H1 (cell line): ENCODE results near the gene AFF2. TPM values are rescaled to one million over a fixed set of nuclear protein-coding genes. Genes with fewer than 3 reads are reported as not detected.

Experiments used
- CTBP2 ChIP-seq: IDR thresholded peaks from 2 replicates; pipeline ENCODE4 v1.7.0; 2011; ENCODE audit warnings: borderline replicate concordance, mild to moderate bottlenecking, moderate library complexity, mixed read lengths, low read length; ENCODE audit not compliant: insufficient read depth, insufficient read length
- polyA plus RNA-seq, 7 experiments: library from polyadenylated mRNA; depleted of rRNA in 3 of 7; stranded (reverse) in 5 of 7; unstranded in 2 of 7; fragments of >200 nt in 5 of 7; fragments of 200-250 nt in 2 of 7; gene quantifications; 1 replicate in 5 of 7; 2 replicates in 1 of 7; 4 replicates in 1 of 7; pipeline versions ENCODE4 v1.2.1 to v1.2.3, GENCODE V29; 2011 to 2013; ENCODE audit warnings: missing spikeins in 2 of 7, mixed read lengths in 2 of 7
- total RNA-seq: library from RNA; stranded (reverse); fragmentation: NEBNext Ultra II Directional; extraction: Animal tissue kit (Norgen Biotek cat#: 25700); gene quantifications from 2 replicates; pipeline ENCODE4 v1.2.1, GENCODE V29; 2021
- TF ChIP-seq, protein P1 (sequence below): fragments of 300-600 bp; sonication (generic); IDR thresholded peaks from 2 replicates; pipeline ENCODE4 v1.7.1; 2012; ENCODE audit warnings: low read length, moderate library complexity, mild to moderate bottlenecking, inconsistent platforms; ENCODE audit not compliant: insufficient replicate concordance

The AFF2 gene
- total and polyA plus RNA-seq, 2 of the 8 experiments (the other 6 are each of a cell fraction or from before 2014, with no cell fraction given): 2.0 to 7.3 TPM

DNA sequence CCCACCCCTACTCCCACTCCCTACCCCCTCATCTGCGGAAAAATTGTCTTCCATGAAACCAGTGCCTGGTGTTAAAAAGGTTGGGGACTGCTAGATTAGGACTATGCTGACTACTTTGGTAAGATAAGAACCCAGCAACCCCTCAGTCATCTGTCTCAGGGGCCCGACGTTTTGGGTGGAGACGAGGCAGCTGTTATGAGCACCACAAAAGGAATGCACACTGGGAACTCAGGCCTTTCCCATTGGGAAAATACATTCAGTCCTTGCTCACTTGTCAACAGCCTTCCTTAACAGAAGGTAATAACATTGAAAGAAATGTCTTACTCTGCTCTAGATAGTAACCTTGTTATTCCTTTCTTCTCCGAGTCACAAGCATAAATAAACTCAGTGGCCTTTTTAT, 310.8 kb downstream of the AFF2 start (continued):
- TF ChIP-seq, protein P1, sequence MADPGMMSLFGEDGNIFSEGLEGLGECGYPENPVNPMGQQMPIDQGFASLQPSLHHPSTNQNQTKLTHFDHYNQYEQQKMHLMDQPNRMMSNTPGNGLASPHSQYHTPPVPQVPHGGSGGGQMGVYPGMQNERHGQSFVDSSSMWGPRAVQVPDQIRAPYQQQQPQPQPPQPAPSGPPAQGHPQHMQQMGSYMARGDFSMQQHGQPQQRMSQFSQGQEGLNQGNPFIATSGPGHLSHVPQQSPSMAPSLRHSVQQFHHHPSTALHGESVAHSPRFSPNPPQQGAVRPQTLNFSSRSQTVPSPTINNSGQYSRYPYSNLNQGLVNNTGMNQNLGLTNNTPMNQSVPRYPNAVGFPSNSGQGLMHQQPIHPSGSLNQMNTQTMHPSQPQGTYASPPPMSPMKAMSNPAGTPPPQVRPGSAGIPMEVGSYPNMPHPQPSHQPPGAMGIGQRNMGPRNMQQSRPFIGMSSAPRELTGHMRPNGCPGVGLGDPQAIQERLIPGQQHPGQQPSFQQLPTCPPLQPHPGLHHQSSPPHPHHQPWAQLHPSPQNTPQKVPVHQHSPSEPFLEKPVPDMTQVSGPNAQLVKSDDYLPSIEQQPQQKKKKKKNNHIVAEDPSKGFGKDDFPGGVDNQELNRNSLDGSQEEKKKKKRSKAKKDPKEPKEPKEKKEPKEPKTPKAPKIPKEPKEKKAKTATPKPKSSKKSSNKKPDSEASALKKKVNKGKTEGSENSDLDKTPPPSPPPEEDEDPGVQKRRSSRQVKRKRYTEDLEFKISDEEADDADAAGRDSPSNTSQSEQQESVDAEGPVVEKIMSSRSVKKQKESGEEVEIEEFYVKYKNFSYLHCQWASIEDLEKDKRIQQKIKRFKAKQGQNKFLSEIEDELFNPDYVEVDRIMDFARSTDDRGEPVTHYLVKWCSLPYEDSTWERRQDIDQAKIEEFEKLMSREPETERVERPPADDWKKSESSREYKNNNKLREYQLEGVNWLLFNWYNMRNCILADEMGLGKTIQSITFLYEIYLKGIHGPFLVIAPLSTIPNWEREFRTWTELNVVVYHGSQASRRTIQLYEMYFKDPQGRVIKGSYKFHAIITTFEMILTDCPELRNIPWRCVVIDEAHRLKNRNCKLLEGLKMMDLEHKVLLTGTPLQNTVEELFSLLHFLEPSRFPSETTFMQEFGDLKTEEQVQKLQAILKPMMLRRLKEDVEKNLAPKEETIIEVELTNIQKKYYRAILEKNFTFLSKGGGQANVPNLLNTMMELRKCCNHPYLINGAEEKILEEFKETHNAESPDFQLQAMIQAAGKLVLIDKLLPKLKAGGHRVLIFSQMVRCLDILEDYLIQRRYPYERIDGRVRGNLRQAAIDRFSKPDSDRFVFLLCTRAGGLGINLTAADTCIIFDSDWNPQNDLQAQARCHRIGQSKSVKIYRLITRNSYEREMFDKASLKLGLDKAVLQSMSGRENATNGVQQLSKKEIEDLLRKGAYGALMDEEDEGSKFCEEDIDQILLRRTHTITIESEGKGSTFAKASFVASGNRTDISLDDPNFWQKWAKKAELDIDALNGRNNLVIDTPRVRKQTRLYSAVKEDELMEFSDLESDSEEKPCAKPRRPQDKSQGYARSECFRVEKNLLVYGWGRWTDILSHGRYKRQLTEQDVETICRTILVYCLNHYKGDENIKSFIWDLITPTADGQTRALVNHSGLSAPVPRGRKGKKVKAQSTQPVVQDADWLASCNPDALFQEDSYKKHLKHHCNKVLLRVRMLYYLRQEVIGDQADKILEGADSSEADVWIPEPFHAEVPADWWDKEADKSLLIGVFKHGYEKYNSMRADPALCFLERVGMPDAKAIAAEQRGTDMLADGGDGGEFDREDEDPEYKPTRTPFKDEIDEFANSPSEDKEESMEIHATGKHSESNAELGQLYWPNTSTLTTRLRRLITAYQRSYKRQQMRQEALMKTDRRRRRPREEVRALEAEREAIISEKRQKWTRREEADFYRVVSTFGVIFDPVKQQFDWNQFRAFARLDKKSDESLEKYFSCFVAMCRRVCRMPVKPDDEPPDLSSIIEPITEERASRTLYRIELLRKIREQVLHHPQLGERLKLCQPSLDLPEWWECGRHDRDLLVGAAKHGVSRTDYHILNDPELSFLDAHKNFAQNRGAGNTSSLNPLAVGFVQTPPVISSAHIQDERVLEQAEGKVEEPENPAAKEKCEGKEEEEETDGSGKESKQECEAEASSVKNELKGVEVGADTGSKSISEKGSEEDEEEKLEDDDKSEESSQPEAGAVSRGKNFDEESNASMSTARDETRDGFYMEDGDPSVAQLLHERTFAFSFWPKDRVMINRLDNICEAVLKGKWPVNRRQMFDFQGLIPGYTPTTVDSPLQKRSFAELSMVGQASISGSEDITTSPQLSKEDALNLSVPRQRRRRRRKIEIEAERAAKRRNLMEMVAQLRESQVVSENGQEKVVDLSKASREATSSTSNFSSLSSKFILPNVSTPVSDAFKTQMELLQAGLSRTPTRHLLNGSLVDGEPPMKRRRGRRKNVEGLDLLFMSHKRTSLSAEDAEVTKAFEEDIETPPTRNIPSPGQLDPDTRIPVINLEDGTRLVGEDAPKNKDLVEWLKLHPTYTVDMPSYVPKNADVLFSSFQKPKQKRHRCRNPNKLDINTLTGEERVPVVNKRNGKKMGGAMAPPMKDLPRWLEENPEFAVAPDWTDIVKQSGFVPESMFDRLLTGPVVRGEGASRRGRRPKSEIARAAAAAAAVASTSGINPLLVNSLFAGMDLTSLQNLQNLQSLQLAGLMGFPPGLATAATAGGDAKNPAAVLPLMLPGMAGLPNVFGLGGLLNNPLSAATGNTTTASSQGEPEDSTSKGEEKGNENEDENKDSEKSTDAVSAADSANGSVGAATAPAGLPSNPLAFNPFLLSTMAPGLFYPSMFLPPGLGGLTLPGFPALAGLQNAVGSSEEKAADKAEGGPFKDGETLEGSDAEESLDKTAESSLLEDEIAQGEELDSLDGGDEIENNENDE: no peak
- TF ChIP-seq CTBP2: no peak
- TF ChIP-seq, all 59 proteins: peak for 0
